GM19193 (cell line): Measurements from ENCODE around the gene TMEM256.

ENCODE experiments used
- POLR2A ChIP-seq: IDR thresholded peaks from 4 replicates; pipeline ENCODE4 v1.6.1; 2011; ENCODE audit not compliant: insufficient read depth, insufficient read length; ENCODE audit errors: extremely low read depth

The TMEM256 gene

DNA sequence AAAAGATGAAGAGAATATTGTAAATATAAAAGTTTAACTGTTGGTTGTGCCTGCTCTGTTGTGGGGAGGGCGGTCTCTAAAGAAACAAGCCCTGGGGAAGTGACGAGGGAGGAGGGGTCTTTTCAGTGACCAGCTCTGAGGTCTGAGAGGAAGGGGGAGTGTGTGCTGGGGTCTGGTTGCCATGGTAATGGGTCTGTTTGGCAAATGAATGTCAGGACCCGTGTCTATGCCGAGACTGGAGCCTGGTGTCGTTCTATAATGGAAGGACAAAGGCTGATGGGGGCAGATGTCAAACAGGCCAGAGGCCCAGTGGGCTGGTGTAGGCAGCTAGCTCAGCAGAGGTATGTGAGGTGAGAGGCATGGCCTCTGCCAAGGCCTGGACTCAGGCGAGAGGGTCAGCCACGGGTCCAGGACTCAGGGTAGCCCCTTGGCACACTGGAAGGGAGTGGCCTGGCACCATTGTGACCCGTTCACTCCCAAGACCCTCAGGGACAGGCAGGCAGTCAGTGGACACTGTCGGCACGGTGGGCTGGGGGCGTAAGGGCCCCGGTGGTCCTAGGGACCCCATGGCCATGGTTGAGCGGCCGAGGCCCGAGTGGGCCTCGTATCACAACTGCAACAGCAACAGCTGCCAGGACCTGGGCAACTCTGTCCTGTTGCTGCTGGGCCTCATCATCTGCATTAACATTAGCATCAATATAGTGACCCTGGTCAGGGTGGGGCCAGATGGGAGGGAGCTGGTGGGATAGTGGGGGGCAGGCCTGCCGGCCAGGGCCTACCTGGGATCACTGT lies 16.1 kb upstream of the TMEM256 start, which contains the start of gene SPEM1:
Gene SPEM1 (plus strand): TSS at position 506 of the 792 bp plus-strand sequence. CDS start 61 bp downstream, at position 567.
- TF ChIP-seq POLR2A, result no peak

DNA sequence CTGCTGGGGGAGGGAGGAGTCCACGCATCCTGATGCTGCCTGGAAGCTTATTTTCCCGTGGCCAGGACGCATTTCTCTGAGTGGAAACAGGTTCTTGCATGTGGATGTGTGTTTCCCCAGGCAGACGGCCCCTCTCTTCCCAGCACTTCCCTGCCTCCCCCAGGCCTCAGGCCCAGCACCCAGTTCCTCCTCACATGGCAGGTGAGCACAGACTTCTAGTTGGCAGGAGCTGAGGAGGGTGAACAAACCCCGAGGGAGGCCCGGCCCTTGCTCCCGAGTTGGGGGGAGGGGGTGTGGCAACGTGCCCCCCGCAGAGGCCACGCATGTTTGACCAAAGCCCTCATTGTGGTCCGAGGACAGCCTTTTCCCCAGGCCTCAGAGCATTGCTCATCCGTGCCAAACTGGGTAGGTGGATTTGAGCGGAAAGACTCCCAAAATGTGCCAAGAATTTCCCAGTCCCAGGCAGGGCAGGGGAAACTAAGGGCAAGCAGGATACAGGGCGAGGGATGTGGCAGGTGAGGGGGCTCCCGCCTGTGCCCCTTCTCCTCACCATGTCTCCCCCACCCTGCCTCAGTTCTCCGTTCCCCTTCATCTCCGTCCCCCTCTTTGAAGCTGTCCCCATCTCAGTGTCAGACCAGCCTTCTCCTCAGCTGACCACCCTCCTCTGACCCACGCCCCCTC lies 14.7 kb upstream of the TMEM256 start:
- no peak for TF ChIP-seq POLR2A

DNA sequence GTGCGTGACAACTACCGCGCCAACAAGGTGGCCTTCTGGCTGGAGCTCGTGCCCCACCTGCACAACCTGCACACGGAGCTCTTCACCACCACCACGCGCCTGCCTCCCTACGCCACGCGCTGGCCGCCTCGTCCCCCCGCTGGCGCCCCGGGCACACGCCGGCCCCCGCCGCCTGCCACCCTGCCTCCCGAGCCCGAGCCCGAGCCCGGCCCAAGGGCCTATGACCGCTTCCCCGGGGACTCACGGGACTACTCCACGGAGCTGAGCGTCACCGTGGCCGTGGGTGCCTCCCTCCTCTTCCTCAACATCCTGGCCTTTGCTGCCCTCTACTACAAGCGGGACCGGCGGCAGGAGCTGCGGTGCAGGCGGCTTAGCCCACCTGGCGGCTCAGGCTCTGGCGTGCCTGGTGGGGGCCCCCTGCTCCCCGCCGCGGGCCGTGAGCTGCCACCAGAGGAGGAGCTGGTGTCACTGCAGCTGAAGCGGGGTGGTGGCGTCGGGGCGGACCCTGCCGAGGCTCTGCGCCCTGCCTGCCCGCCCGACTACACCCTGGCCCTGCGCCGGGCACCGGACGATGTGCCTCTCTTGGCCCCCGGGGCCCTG lies 13.3 kb upstream of the TMEM256 start:
- no peak for TF ChIP-seq POLR2A

DNA sequence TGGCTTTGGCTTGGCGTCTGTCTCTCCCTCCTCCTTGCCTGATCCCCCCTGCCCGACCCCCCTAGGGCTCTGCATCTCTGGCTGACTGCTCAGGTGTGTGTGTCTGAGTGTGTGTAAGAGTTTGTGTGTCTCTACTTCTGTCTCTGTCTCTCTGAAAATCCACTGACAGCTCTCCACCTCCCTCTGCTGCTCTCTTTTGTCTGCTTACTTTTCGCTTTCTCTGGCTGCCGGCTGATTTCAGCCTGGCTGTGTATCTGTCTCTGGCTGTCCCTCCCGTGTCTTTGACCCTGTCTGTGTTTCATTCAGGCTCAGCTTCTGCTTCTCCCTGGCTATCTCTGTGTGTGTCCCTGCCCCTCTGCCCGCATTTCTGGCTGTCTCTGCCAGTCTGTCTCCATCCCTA lies 12.4 kb upstream of the TMEM256 start:
- TF ChIP-seq POLR2A, result no peak

DNA sequence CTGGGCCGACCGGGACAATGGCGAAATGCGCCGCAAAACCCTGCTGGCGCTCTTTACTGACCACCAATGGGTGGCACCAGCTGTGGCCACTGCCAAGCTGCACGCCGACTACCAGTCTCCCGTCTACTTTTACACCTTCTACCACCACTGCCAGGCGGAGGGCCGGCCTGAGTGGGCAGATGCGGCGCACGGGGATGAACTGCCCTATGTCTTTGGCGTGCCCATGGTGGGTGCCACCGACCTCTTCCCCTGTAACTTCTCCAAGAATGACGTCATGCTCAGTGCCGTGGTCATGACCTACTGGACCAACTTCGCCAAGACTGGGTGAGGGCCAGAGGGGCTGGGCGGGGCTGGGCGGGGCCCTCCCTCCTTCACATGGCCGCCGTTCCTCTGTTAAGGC lies 11.9 kb upstream of the TMEM256 start:
- TF ChIP-seq POLR2A, result no peak

DNA sequence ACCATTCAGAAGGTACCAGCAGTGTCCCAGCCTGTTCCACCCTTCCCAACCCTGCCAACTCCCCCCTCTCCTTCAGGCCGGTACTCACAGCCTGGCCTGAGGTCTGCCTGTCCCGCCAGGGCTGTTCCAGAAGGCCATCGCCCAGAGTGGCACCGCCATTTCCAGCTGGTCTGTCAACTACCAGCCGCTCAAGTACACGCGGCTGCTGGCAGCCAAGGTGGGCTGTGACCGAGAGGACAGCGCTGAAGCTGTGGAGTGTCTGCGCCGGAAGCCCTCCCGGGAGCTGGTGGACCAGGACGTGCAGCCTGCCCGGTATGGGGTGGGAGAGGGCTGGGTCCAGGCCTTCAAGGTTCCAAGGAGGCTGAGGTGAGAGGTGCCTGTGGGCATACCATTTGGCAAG lies 10.9 kb upstream of the TMEM256 start:
- no peak for TF ChIP-seq POLR2A

DNA sequence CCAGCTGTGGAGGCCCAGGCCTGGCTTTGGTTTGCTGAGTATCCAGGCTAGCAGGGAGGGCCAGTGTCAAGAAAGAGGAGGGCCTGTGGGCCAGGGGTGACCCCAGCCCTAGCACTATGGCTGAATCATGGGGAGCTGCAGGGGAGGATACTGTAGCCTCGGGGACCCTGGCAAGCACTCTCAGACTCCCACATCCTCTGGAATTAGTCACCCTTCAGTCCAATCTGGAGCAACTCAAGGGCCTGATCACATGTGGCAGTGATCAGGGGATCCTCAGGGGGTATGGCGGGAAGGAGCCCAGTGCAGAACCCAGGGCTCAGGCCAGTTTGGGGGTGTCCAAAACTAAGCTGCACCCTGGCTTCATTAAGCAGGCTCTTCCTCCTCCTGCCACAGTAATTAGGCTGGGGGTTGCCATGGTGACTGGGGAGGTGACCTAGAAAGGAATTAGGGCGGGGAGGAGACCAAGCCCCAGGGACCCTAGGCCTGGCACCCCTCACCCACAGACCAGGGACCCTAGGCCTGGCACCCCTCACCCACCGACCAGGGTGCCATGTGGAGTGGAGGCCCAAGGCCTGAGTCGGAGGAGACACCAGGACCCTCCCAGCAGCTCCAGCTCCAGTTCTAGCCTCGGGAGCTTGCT lies 9.6 kb upstream of the TMEM256 start:
- TF ChIP-seq POLR2A, result no peak

DNA sequence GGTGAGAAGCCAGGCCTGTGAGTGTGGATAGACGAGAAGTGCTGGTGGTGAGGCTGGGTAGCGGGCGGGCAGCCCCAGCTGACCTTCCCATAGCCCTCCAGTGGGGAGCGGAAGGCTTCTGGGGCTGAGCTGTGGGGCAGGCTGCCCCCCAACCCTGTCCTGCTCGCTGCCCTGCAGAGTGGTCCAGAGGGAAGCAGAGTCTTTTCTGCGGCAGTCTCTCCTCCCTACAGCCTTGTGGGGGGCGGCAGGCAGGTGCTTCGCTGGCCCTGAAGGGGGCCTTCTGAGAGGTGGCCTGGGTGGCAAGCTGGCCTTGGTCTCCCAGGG lies 7.5 kb upstream of the TMEM256 start:
- no peak for TF ChIP-seq POLR2A

DNA sequence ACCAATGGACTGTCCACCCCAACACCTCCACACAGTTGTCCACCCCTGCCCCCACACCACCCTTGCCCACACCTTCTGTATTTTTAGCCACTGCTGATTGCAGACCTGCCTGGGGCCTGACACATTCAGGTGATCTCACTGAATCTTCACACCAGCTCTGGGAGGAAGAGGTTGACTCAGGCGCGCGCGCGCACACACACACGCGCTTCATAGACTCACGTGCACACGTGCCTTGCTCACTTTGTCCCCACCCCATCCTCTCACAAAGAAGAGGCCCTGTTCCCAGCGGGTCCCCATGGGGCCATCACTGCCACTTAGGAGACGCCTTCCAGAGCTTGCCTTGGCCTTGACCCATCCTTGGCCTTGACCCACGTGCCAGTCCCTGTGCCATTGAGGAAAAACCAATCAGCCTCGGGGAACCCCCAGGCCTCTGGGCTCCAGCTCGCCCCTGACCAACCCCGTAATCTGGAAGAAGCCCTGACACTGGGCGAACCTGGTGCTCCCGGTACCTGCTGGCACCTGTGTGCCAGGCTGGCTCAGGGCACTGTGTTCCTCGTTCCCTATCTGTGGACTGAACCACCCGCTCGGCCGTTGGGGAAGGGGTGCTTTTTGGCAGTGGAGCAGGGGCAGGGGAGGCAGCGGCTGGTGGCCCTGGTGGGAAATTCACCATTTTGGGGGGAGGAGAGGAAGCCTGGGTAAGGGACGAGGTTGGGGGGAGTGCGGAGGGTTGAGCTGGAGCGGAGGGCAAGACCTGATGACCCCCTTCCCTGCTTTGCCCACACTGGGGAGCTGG lies 6.9 kb upstream of the TMEM256 start:
- no peak for TF ChIP-seq POLR2A

DNA sequence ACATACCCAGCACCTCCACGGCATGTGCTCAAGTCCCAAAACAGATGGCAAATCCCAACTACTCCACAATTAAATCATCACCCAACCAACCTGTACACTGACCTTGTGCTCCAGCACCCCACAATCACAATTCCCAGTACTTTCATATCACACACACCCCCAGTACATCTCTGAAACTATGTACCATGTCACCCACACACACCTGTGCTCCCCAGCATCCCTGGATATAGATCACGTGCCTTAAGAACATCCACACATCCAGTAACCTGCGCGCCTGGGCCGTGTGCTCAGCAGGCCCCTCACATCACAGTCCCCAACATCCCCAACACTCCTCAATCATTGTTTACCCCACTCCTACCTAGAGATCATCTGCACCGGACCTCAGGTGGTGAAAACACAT lies 5.8 kb upstream of the TMEM256 start:
- no peak for TF ChIP-seq POLR2A

DNA sequence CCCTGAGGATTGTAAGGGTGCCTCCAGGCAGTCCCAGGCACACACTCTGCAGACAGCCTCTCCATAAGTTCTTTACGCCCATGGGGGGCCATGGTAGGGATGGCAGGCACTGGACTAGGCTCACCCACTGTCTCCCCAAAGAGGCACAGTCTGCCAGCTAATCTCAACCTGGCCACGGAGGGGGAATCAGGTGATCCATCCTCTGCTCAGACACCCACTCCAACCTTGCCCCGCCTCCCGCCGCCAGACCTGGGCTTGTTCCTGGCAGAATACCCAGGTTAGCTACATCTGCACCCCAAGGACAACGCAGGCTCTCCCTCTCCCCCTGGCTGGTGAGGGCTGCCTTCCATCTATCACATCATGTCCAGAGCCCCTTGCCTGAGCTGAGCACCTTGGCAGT lies 5.0 kb upstream of the TMEM256 start:
- TF ChIP-seq POLR2A, result no peak

DNA sequence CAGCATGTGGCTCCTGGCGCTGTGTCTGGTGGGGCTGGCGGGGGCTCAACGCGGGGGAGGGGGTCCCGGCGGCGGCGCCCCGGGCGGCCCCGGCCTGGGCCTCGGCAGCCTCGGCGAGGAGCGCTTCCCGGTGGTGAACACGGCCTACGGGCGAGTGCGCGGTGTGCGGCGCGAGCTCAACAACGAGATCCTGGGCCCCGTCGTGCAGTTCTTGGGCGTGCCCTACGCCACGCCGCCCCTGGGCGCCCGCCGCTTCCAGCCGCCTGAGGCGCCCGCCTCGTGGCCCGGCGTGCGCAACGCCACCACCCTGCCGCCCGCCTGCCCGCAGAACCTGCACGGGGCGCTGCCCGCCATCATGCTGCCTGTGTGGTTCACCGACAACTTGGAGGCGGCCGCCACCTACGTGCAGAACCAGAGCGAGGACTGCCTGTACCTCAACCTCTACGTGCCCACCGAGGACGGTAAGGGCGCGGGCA lies 4.4 kb upstream of the TMEM256 start:
- no peak for TF ChIP-seq POLR2A

DNA sequence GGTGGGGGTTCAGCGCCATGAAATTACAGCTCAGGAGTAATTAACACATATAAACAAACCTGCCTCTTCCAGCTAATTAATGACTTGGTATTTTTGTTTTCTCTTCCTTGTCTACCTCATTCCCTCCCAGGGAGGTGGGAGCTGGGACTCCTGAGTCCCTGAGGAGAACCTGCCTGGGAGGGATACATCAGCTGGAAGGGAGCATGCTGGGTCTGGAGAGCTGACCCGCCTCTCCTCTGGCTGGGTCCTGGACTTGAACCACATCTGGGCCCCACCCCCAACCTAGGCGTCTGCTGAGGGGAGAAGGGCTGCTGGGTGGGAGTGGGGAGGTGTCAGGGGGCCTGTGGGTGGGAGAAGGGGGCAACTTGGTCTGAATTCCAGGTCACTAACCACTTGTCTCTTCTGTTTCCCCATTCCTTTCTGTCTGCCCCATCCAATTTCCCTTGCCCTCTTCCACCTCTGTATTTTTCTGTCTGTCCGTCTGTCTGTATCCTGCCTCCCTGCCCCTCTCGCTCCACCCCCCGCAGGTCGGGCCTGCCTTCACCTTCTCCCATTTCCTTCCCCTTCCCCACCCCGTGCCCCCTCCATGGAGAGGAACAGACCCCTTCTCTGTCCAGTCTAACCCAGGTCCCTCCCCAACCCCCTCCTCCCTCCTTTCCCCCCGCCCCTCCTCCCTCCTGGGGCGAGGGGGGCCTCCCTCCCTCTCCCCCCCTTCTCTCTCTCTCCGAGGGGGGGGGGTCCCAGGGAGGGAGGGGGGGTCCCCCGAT lies 3.8 kb upstream of the TMEM256 start, which contains the start of gene NLGN2:
Gene NLGN2 (plus strand): TSS at position 361 of the 767 bp plus-strand sequence. CDS start 411 bp downstream, outside the sequence.
- no peak for TF ChIP-seq POLR2A

DNA sequence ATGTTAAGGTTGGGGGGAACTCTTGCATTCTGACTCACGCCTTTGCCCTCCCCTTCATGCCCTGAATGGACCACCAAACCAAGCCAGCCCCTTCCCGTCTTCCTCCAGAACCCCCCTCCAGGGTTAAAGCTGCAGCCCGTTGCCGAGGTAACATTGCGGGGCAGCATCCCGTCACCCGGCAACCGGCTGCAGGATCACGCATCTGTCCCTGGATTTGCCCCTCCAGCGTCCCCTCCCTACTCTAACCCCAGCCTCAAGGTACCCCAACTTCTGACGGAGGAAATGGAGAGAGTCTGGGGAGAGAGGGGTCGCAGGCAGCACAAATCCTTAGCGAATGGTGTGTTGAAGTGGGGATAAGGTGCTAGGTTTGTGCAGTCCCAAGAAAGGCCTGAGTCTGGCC lies 3.2 kb upstream of the TMEM256 start:
- no peak for TF ChIP-seq POLR2A
